ENCODE results near the gene ZFP36L1.

ZFP36L1 gene

GRCh38 chr14:68794851-68795596 is 2.2 kb upstream of the ZFP36L1 start:
- DNase-seq: no peak

- no peak for DNase-seq
Observed at GRCh38 chr14:68794130-68794850, 1.4 kb upstream of the ZFP36L1 start.

- DNase-seq: no peak
Observed at GRCh38 chr14:68793734-68794129, 865 bp upstream of the ZFP36L1 start.

GRCh38 chr14:68792678-68792978 is 239 bp downstream of the ZFP36L1 start:
- no peak for DNase-seq

GRCh38 chr14:68791902-68792677 is 777 bp downstream of the ZFP36L1 start:
- DNase-seq: no peak

- DNase-seq: no peak
Observed at GRCh38 chr14:68791078-68791901, 1.6 kb downstream of the ZFP36L1 start.

- no peak for DNase-seq
Observed at GRCh38 chr14:68790644-68791077, 2.2 kb downstream of the ZFP36L1 start.

- DNase-seq: no peak
Observed at GRCh38 chr14:68789821-68790643, 2.8 kb downstream of the ZFP36L1 start.

- peak; percentile 79 for DNase-seq
Observed at GRCh38 chr14:68788996-68789820, 3.7 kb downstream of the ZFP36L1 start.

GRCh38 chr14:68788275-68788995 is 4.4 kb downstream of the ZFP36L1 start:
- DNase-seq: no peak

GRCh38 chr14:68787092-68787992 is 5.5 kb downstream of the ZFP36L1 start:
- no peak for DNase-seq

- DNase-seq: no peak
Observed at GRCh38 chr14:68786491-68787091, 6.3 kb downstream of the ZFP36L1 start.

- DNase-seq: no peak
Observed at GRCh38 chr14:68785534-68786490, 7.1 kb downstream of the ZFP36L1 start.

GRCh38 chr14:68784978-68785533 is 7.8 kb downstream of the ZFP36L1 start:
- DNase-seq: no peak

GRCh38 chr14:68784226-68784910 is 8.5 kb downstream of the ZFP36L1 start:
- DNase-seq: no peak

GRCh38 chr14:68783408-68784225 is 9.2 kb downstream of the ZFP36L1 start:
- no peak for DNase-seq
